Articular chondrocyte of knee joint (primary cell): ENCODE data around the gene APOO. TPM values are rescaled to one million over a fixed set of nuclear protein-coding genes. Genes with fewer than 3 reads are reported as not detected.

ENCODE experiments used
- total RNA-seq: library from RNA; depleted of rRNA; stranded (reverse); fragments of >200 nt; gene quantifications from 2 replicates; pipeline ENCODE4 v1.2.3, GENCODE V29; 2012

Gene APOO
- 6.3 and 8.8 TPM in 2 replicates for total RNA-seq

DNA sequence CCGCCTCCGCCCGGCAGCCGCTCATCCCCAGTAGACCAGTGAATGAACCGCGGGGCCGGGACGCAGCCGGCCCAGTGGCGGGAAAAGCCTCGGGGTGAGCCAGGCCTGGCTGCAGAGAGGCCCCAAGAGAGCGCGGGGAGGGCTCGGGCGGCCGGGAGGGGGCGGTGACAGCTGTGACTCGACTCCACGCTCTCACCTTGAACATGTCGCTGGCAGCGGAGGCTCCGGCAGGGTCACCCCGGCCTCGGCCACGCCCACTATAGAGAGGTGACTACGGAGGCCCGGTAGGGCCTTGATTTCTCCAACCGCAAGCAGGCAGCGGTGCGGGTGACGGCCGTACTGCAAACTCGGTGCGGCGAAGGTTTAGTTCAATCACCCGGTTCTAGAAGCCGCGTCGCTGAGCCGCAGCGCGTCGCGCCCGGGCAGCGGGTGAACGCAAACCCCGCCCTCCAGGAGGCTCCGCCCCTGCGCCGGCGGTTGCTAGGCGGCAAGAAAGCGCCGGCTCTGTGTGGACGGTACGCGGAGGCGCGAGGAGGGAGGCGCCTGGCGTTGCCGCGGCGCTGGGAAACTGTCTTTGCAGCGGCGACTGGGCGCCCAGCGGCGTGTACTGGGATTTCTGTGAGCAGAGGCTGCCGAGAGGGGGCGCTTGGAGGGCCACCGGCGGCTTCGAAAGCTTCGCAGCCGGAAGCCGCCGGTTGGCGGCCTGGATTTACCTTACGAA lies at the start of gene APOO, which contains the start of gene CXorf58:
Gene APOO (minus strand): TSS at position 441 of the 721 bp plus-strand sequence. CDS start 236 bp downstream, at position 205.
Gene CXorf58 (plus strand): TSS at position 509 of the 721 bp plus-strand sequence. CDS start 2,297 bp downstream, outside the sequence.

Other genes starting within 250 kb of the APOO start
- 240 and 246 TPM in 2 replicates for gene PRDX4, start 240.4 kb downstream of the APOO start, total RNA-seq
- 54.4 and 55.5 TPM in 2 replicates for gene ACOT9, start 164.7 kb downstream of the APOO start, total RNA-seq
- 194 and 517 TPM in 2 replicates for gene SAT1, start 124.8 kb downstream of the APOO start, total RNA-seq
- 0.11 TPM in 1 of 2 replicates, not detected in the other for gene CXorf58, start 68 bp upstream of the APOO start, total RNA-seq
- gene KLHL15, start 119.2 kb upstream of the APOO start, total RNA-seq, result 15.3 and 19.7 TPM in 2 replicates
- 364 and 431 TPM in 2 replicates for gene EIF2S3, start 147.0 kb upstream of the APOO start, total RNA-seq
- 62.5 and 111 TPM in 2 replicates for gene ZFX, start 241.8 kb upstream of the APOO start, total RNA-seq